NB4 (cell line): ENCODE measurements around the gene STK24.

Source experiments
- DNase-seq: peaks from one replicate; pipeline ENCODE4 v3.0.0; 2010; ENCODE audit warnings: low read depth
- H3K4me3 ChIP-seq: one replicate; pipeline ENCODE4 v1.5.1; 2011; ENCODE audit warnings: mild to moderate bottlenecking, low read depth, low read length, moderate library complexity
- MYC ChIP-seq: IDR thresholded peaks from 2 replicates; pipeline ENCODE4 v1.6.1; 2011; ENCODE audit warnings: low read depth, low read length
- POLR2A ChIP-seq: IDR thresholded peaks from 2 replicates; pipeline ENCODE4 v1.6.1; 2011; ENCODE audit warnings: mild to moderate bottlenecking; ENCODE audit not compliant: insufficient read length; ENCODE audit errors: extremely low read depth
- TF ChIP-seq, protein P1 (sequence below): IDR thresholded peaks from 2 replicates; pipeline ENCODE4 v1.6.1; 2011; ENCODE audit warnings: low read depth, low read length
- TF ChIP-seq, protein P2 (sequence below): IDR thresholded peaks from one replicate; pipeline ENCODE4 v1.5.1; 2012; ENCODE audit warnings: low read depth, low read length

STK24 gene

DNA sequence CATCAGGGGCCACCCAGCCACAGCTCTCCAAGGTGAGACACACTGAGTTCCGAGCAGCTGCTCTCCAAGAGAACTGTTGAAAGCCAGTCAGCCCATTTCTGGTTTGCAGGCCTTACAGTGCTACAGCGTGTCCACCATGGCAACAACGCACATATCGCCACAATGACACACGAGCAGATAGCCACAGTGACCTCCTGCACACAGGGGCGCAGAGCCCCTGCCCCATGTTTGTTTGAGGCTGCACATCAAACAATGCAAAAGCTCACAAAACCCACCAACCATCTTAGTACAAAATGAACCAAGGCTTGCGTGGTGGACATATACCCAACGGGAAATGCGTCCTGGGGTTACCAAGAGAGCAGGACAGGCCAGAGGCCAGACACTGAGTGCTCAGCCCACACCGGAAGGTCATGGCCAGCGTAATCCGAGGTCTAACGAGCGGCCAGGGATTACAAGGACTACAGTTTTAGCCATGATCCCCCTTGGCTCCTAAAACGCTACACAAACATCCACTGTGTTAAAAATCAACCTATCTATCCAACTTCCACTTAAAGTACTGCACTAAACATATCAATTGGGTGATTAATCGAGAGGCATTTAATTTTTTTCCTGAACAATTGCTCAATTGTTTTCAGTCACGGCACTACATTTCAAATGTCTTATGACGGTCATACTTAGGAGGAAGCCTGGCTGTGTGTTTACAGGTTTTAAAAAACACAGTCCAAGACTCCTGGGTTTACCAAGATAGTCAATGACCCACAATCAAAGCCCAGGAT lies 56.0 kb downstream of the STK24 start:
- TF ChIP-seq MYC (no peak), POLR2A (no peak)
- TF ChIP-seq, protein P1, sequence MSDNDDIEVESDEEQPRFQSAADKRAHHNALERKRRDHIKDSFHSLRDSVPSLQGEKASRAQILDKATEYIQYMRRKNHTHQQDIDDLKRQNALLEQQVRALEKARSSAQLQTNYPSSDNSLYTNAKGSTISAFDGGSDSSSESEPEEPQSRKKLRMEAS: no peak
- TF ChIP-seq, protein P2, sequence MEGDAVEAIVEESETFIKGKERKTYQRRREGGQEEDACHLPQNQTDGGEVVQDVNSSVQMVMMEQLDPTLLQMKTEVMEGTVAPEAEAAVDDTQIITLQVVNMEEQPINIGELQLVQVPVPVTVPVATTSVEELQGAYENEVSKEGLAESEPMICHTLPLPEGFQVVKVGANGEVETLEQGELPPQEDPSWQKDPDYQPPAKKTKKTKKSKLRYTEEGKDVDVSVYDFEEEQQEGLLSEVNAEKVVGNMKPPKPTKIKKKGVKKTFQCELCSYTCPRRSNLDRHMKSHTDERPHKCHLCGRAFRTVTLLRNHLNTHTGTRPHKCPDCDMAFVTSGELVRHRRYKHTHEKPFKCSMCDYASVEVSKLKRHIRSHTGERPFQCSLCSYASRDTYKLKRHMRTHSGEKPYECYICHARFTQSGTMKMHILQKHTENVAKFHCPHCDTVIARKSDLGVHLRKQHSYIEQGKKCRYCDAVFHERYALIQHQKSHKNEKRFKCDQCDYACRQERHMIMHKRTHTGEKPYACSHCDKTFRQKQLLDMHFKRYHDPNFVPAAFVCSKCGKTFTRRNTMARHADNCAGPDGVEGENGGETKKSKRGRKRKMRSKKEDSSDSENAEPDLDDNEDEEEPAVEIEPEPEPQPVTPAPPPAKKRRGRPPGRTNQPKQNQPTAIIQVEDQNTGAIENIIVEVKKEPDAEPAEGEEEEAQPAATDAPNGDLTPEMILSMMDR: no peak
- H3K4me3 ChIP-seq: no peak overlapping the region
- no peak for DNase-seq

DNA sequence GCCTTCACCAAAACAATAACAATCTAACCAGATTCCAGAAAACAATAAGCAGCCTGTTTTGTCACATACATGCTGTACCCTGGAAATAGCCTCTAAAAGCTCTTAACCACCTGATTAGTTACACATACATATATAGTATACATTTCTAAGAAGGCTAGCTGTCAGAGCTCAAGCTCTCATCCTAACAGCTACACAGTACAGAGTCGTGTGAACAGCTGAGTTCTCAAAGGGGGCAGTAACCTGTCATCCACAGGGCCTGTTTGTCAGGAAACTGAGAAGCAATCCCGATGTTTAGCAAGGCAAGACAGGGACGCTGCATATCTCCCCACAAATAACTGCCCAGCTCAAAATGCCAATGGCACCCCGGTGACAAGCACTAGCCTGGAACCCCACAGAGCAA lies 56.9 kb downstream of the STK24 start:
- H3K4me3 ChIP-seq: no peak overlapping the region
- no peak for DNase-seq
- TF ChIP-seq, protein P2: no peak
- TF ChIP-seq POLR2A: no peak
- TF ChIP-seq, protein P1: no peak
- no peak for TF ChIP-seq MYC

DNA sequence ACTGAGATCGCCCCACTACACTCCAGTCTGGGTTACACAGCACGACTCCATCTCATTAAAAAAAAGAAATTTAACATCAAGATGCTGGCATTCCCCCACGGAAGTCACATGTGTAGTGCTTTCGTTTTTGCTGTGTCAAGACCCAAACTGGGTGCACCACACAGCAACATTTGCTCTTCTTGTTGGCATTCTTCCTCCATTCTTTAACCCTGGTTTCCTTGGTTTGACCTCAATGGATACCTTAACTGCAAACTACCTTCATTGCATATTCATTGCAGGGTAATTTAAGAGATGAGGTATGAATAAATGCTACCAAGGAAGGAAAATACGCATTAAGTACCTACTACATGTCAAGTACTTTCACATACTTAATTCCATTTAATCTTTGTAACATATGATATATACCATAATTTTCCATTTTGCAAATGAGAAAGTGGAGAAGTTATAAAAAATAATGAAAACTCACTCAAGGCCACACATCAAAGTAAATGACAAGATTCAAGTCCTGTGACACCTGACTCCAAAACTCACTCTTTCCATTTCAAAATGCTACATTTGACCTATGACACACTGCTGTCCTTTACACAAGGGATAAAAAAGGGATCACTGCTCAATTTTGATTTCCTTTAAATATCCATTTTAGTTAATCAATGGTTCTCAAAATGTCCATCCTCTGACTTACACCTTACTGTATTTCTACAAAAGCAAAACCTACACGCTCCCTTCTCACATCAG lies 59.2 kb downstream of the STK24 start:
- H3K4me3 ChIP-seq: no peak overlapping the region
- no peak for DNase-seq
- TF ChIP-seq, protein P2: no peak
- no peak for TF ChIP-seq POLR2A
- TF ChIP-seq, protein P1: no peak
- no peak for TF ChIP-seq MYC

DNA sequence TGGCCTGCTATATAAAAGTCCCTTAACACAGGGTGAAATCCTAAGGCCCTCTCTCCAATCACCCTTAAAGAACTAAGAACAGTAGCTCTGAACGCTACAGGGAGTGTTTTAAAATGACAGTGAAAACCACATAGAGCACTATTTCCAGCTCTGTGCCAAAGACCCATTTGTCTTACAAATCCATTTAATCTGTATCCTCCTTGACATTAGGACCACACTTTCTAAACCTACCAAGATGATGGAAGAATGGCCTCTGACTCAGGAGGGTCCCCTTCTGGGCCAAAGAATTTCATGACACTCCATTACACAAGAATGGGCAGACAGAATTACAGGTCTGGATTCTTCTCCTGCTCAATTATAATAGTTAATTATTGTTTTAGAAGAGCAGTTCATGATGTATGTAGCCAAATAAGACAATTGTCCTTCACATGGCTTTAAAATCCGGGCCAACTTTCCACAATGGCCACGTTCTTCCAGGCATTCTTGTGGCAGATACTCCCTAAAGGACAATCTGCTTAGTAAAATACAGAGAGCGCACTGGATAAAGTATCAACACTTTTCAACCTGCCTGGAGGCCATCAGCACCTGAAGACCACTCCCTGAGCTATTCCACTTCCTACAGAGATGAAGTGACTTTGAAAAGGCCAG lies 61.0 kb downstream of the STK24 start:
- H3K4me3 ChIP-seq: no peak overlapping the region
- DNase-seq: no peak
- TF ChIP-seq, protein P2: no peak
- TF ChIP-seq, protein P1: no peak
- no peak for TF ChIP-seq MYC
- TF ChIP-seq POLR2A: no peak

DNA sequence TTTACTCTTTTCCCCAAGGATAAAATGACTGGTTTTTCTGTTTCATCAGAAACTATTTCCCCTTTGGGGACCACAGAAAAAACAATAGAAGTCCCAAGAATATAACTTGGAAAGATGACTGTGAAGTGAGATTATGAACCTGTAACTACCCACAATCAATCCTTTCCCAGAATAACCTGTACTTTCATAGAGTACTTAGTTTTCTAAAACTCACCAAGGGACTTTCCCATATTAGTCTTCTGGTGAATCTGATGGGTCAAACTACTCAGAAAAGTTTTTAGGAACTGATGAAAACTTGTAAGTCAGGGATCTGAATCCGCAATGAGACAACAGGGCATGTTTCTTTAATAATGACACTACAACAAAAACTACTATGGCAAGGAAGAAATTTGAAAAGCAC lies 62.6 kb downstream of the STK24 start:
- TF ChIP-seq, protein P2: no peak
- TF ChIP-seq, protein P1: no peak
- TF ChIP-seq MYC (no peak), POLR2A (no peak)
- H3K4me3 ChIP-seq: no peak overlapping the region
- DNase-seq: no peak
